ENCODE data around the gene MRPL37.

The MRPL37 gene

GRCh38 chr1:54219688-54220003 lies 19.7 kb downstream of the MRPL37 start:
- no peak overlapping the region for H3K4me3 Mint-ChIP-seq
- peaks cover 47% of the 10 kb centered on the region for H3K36me3 Mint-ChIP-seq (ENCODE audit: low read depth)
- DNase-seq (ENCODE audit: low spot score): no peak
- H3K27ac Mint-ChIP-seq: peak overlapping the region; percentile 22
- no peaks in the 10 kb centered on the region for H3K27me3 Mint-ChIP-seq (ENCODE audit: low read depth)
- H3K9me3 Mint-ChIP-seq: no peaks in the 10 kb centered on the region
- H3K4me1 Mint-ChIP-seq (ENCODE audit: low read depth): no peaks in the 10 kb centered on the region

- H3K4me1 Mint-ChIP-seq (ENCODE audit: low read depth): no peaks in the 10 kb centered on the region
- no peaks in the 10 kb centered on the region for H3K9me3 Mint-ChIP-seq
- H3K36me3 Mint-ChIP-seq (ENCODE audit: low read depth): peaks cover 47% of the 10 kb centered on the region
- H3K27ac Mint-ChIP-seq: peak overlapping the region; percentile 22
- H3K4me3 Mint-ChIP-seq: no peak overlapping the region
- no peak for DNase-seq (ENCODE audit: low spot score)
- no peaks in the 10 kb centered on the region for H3K27me3 Mint-ChIP-seq (ENCODE audit: low read depth)
Measured at GRCh38 chr1:54220004-54220811, 20.2 kb downstream of the MRPL37 start.

DNA sequence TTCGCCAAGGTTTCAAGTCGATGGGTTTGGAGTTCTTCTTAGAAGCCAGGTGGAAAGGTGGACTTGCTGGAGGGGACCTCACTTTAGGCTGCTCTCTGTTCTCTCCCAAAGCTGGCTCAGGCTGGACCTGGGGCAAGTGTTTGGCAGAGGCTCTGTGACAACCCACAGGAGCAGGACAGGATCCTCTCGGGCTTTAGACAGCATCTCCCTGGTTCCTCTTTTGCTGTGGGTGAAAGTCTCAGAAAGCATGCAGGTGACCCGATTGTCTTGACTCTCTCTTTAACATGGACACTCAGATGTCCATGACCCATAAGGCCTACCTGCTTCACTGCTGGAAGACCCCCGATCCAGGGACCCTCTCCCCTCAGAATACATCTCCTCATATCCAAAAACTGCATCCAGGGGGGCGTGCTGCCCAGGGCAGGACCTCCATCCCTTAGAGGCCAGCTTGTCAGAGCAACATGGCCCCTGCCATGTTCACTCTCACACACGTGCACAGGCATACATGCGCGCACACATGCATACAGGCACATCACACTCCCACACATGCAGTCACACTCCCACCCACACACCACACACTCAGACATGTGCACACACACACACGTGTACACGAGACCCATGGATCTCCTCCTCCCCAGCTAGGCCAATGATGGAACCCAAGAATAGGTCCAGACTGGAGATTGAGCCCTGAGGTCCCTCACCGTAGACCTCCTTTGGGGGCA lies 21.3 kb downstream of the MRPL37 start:
- no peaks in the 10 kb centered on the region for H3K9me3 Mint-ChIP-seq
- H3K4me1 Mint-ChIP-seq (ENCODE audit: low read depth): no peaks in the 10 kb centered on the region
- H3K4me3 Mint-ChIP-seq: no peak overlapping the region
- H3K27me3 Mint-ChIP-seq (ENCODE audit: low read depth): no peaks in the 10 kb centered on the region
- DNase-seq (ENCODE audit: low spot score): no peak
- peaks cover 42% of the 10 kb centered on the region for H3K36me3 Mint-ChIP-seq (ENCODE audit: low read depth)
- no peak overlapping the region for H3K27ac Mint-ChIP-seq

DNA sequence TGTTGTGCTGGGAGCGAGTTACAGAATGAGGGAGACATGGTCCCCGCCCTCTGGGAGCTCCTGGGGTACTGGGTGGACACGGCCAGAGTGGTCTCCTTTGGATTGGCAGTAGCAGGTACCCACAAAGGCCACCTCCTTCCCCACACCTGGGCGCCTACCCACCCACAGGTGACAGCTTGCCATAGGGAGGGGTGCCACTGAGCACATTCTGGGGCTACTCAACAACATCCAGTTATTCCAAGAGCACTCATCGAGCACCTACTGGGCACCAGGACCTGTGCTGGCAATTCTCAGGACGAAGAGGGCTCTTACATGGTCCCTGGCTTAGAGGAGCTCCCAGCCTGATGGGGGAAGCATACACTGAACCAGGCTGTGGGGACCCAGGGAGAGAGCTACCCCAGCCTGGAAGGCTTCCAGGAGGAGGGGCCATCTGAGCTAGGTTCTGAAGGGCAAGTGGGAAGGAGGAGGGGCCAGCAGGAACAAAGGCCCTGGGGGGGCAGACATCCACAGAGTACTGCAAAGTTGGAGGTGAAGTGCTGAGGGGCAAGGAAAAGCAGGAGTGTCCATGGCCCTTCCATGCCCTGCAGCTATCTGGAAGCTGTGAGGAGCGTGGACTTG lies 22.0 kb downstream of the MRPL37 start:
- no peaks in the 10 kb centered on the region for H3K9me3 Mint-ChIP-seq

GRCh38 chr1:54222711-54223110 lies 22.7 kb downstream of the MRPL37 start:
- peaks cover 32% of the 10 kb centered on the region for H3K36me3 Mint-ChIP-seq (ENCODE audit: low read depth)
- no peaks in the 10 kb centered on the region for H3K27me3 Mint-ChIP-seq (ENCODE audit: low read depth)
- peak overlapping the region; percentile 45 for H3K27ac Mint-ChIP-seq

More for the DNA sequence above, 22.0 kb downstream of the MRPL37 start:
- H3K27me3 Mint-ChIP-seq (ENCODE audit: low read depth): no peaks in the 10 kb centered on the region
- DNase-seq (ENCODE audit: low spot score): no peak
- H3K36me3 Mint-ChIP-seq (ENCODE audit: low read depth): peaks cover 37% of the 10 kb centered on the region
- H3K4me3 Mint-ChIP-seq: no peak overlapping the region
- H3K4me1 Mint-ChIP-seq (ENCODE audit: low read depth): no peaks in the 10 kb centered on the region
- H3K27ac Mint-ChIP-seq: peak overlapping the region; percentile 41

GRCh38 chr1:54223441-54224202 lies 23.7 kb downstream of the MRPL37 start:
- Mint-ChIP-seq H3K36me3 (ENCODE audit: low read depth) (peaks cover 24% of the 10 kb centered on the region), H3K27me3 (ENCODE audit: low read depth) (no peaks in the 10 kb centered on the region), H3K27ac (peak overlapping the region; percentile 23), H3K9me3 (no peaks in the 10 kb centered on the region), H3K4me3 (no peak overlapping the region), H3K4me1 (ENCODE audit: low read depth) (peaks cover 9% of the 10 kb centered on the region)
- no peak for DNase-seq (ENCODE audit: low spot score)

More at GRCh38 chr1:54222711-54223110, 22.7 kb downstream of the MRPL37 start:
- H3K4me1 Mint-ChIP-seq (ENCODE audit: low read depth): peaks cover 3% of the 10 kb centered on the region
- H3K4me3 Mint-ChIP-seq: no peak overlapping the region
- H3K9me3 Mint-ChIP-seq: no peaks in the 10 kb centered on the region
- no peak for DNase-seq (ENCODE audit: low spot score)

- Mint-ChIP-seq H3K27me3 (ENCODE audit: low read depth) (no peaks in the 10 kb centered on the region), H3K9me3 (no peaks in the 10 kb centered on the region), H3K4me1 (ENCODE audit: low read depth) (peaks cover 12% of the 10 kb centered on the region), H3K36me3 (ENCODE audit: low read depth) (peaks cover 22% of the 10 kb centered on the region), H3K4me3 (no peak overlapping the region), H3K27ac (peak overlapping the region; percentile 23)
- DNase-seq (ENCODE audit: low spot score): no peak
Measured at GRCh38 chr1:54224233-54224632, 24.3 kb downstream of the MRPL37 start.

GRCh38 chr1:54225378-54225777 lies 25.4 kb downstream of the MRPL37 start:
- no peak overlapping the region for H3K4me3 Mint-ChIP-seq
- H3K27ac Mint-ChIP-seq: peak overlapping the region; percentile 55
- H3K27me3 Mint-ChIP-seq (ENCODE audit: low read depth): no peaks in the 10 kb centered on the region
- peaks cover 22% of the 10 kb centered on the region for H3K36me3 Mint-ChIP-seq (ENCODE audit: low read depth)
- H3K9me3 Mint-ChIP-seq: no peaks in the 10 kb centered on the region
- H3K4me1 Mint-ChIP-seq (ENCODE audit: low read depth): peaks cover 19% of the 10 kb centered on the region
- DNase-seq (ENCODE audit: low spot score): no peak

GRCh38 chr1:54225986-54226559 lies 26.1 kb downstream of the MRPL37 start:
- peaks cover 26% of the 10 kb centered on the region for H3K4me1 Mint-ChIP-seq (ENCODE audit: low read depth)
- H3K4me3 Mint-ChIP-seq: no peak overlapping the region
- H3K36me3 Mint-ChIP-seq (ENCODE audit: low read depth): peaks cover 22% of the 10 kb centered on the region
- no peaks in the 10 kb centered on the region for H3K9me3 Mint-ChIP-seq
- H3K27me3 Mint-ChIP-seq (ENCODE audit: low read depth): no peaks in the 10 kb centered on the region
- H3K27ac Mint-ChIP-seq: no peak overlapping the region
- no peak for DNase-seq (ENCODE audit: low spot score)

GRCh38 chr1:54227091-54227602 lies 27.2 kb downstream of the MRPL37 start:
- Mint-ChIP-seq H3K4me3 (no peak overlapping the region), H3K9me3 (no peaks in the 10 kb centered on the region), H3K27ac (no peak overlapping the region), H3K27me3 (ENCODE audit: low read depth) (no peaks in the 10 kb centered on the region), H3K36me3 (ENCODE audit: low read depth) (peaks cover 22% of the 10 kb centered on the region), H3K4me1 (ENCODE audit: low read depth) (peaks cover 30% of the 10 kb centered on the region)
- DNase-seq (ENCODE audit: low spot score): no peak

- H3K9me3 Mint-ChIP-seq: no peaks in the 10 kb centered on the region
- H3K27ac Mint-ChIP-seq: peak overlapping the region; percentile 31
- peaks cover 30% of the 10 kb centered on the region for H3K4me1 Mint-ChIP-seq (ENCODE audit: low read depth)
- no peak for DNase-seq (ENCODE audit: low spot score)
- no peaks in the 10 kb centered on the region for H3K27me3 Mint-ChIP-seq (ENCODE audit: low read depth)
- peaks cover 22% of the 10 kb centered on the region for H3K36me3 Mint-ChIP-seq (ENCODE audit: low read depth)
- no peak overlapping the region for H3K4me3 Mint-ChIP-seq
Measured at GRCh38 chr1:54227891-54228310, 27.9 kb downstream of the MRPL37 start.

DNA sequence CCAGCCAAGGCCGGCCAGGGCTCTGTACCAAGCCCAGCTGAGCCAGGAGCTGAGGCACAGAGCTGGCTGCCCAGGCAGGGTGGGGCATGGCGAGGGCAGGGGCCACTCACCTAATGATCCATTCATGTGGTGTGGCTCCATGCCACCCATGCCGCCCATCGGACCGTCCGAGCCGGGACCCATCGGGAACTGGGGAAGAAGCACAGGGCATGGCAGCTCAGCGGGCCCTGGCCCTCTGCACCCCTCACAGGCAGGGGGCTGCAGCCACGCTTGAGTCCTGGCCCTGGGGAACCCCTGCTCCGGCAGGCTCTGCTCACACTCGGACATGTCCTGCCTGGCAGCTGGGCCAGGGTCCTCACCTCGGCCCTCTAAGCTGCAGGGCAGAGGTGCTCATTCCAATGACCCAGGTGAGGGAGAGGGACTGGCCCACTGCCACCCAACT lies 28.7 kb downstream of the MRPL37 start:
- Mint-ChIP-seq H3K4me3 (peak overlapping the region; percentile 81), H3K9me3 (no peaks in the 10 kb centered on the region), H3K36me3 (ENCODE audit: low read depth) (peaks cover 21% of the 10 kb centered on the region), H3K27ac (no peak overlapping the region), H3K4me1 (ENCODE audit: low read depth) (peaks cover 30% of the 10 kb centered on the region), H3K27me3 (ENCODE audit: low read depth) (no peaks in the 10 kb centered on the region)
- no peak for DNase-seq (ENCODE audit: low spot score)

DNA sequence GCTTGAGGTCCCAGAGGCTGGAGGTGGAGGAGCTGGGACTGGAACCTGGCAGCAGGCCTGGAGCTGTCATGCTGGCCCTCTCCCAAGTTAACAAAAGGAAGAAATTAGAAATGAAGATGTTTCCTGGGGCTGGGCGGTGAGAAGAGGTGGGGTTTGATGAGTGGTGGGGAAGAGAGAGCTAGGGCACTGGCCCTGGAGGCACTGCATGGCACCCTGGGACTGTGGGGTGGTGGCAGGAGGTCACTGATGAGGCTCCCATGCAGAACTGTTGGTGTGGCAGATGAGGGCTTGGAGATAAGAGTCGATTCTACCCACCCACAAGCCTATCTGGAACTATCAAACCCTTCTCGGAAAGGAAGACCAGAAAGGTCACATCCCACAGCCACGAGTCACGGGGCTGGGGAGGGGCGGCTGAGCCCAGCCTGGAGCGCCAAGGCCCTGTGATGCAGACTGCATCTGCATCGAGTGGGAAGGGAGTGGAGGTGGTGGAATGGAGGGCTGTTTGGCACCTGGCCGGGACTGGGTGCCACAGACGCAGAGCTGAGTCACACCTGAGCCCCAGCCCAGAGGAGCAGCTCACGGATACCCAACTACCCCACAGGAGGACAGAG lies 29.4 kb downstream of the MRPL37 start:
- peak; percentile 75 for DNase-seq (ENCODE audit: low spot score)
- H3K9me3 Mint-ChIP-seq: no peaks in the 10 kb centered on the region
- H3K36me3 Mint-ChIP-seq (ENCODE audit: low read depth): peaks cover 22% of the 10 kb centered on the region
- H3K27me3 Mint-ChIP-seq (ENCODE audit: low read depth): no peaks in the 10 kb centered on the region
- H3K27ac Mint-ChIP-seq: peak overlapping the region; percentile 46
- H3K4me1 Mint-ChIP-seq (ENCODE audit: low read depth): peaks cover 30% of the 10 kb centered on the region
- peak overlapping the region; percentile 81 for H3K4me3 Mint-ChIP-seq

Data from T-helper 2 cell treated with Interferon-gamma antibody and Interleukin-4, amounts not matched to agents 5 μg/mL and 100 μg/mL, for 36 hours (primary cell).